SKM-1 treated with dmso at 0.1 percent for 144 hours (cell line): ENCODE results near the gene DCHS2.
A peak's percentile ranks its signal among the peaks of the same experiment; 100 is the strongest.

Experiments
- DNase-seq: peaks from one replicate; lab custom pipeline; 2025; ENCODE audit not compliant: unreplicated experiment; lab: John Stamatoyannopoulos, UW

DCHS2 gene

GRCh38 chr4:154491341-154492271, at the start of gene DCHS2:
DCHS2 (minus strand) TSS chr4:154491799; CDS start chr4:154491355, 444 bp downstream.
- peak; percentile 34 for DNase-seq

- no peak for DNase-seq
Observed at GRCh38 chr4:154534296-154534695, 42.7 kb upstream of the DCHS2 start.

- DNase-seq, result no peak
Observed at GRCh38 chr4:154529728-154530519, 38.3 kb upstream of the DCHS2 start.

- no peak for DNase-seq
Observed at GRCh38 chr4:154528869-154529268, 37.3 kb upstream of the DCHS2 start.

GRCh38 chr4:154527308-154527707, 35.7 kb upstream of the DCHS2 start:
- no peak for DNase-seq

GRCh38 chr4:154526151-154526550, 34.6 kb upstream of the DCHS2 start:
- DNase-seq, result no peak

- no peak for DNase-seq
Observed at GRCh38 chr4:154521607-154522006, 30.0 kb upstream of the DCHS2 start.

GRCh38 chr4:154519214-154519613, 27.6 kb upstream of the DCHS2 start:
- no peak for DNase-seq

GRCh38 chr4:154517591-154517990, 26.0 kb upstream of the DCHS2 start:
- no peak for DNase-seq

GRCh38 chr4:154516318-154517029, 24.9 kb upstream of the DCHS2 start:
- no peak for DNase-seq

GRCh38 chr4:154511981-154512380, 20.4 kb upstream of the DCHS2 start:
- no peak for DNase-seq

- no peak for DNase-seq
Observed at GRCh38 chr4:154511548-154511947, 19.9 kb upstream of the DCHS2 start.

- DNase-seq, result no peak
Observed at GRCh38 chr4:154507156-154507555, 15.6 kb upstream of the DCHS2 start.

- peak; percentile 29 for DNase-seq
Observed at GRCh38 chr4:154506253-154506652, 14.7 kb upstream of the DCHS2 start.

GRCh38 chr4:154503598-154503997, 12.0 kb upstream of the DCHS2 start:
- DNase-seq, result peak; percentile 40

GRCh38 chr4:154502111-154502510, 10.5 kb upstream of the DCHS2 start:
- DNase-seq, result no peak

GRCh38 chr4:154497889-154498288, 6.3 kb upstream of the DCHS2 start:
- no peak for DNase-seq

GRCh38 chr4:154495867-154496266, 4.3 kb upstream of the DCHS2 start:
- DNase-seq, result no peak

- DNase-seq, result no peak
Observed at GRCh38 chr4:154492288-154492687, 689 bp upstream of the DCHS2 start.

- DNase-seq, result no peak
Observed at GRCh38 chr4:154490583-154491340, 837 bp downstream of the DCHS2 start.

- no peak for DNase-seq
Observed at GRCh38 chr4:154490234-154490582, 1.4 kb downstream of the DCHS2 start.
